Globus pallidus (tissue), 1 donor: ENCODE results near the gene RAB31.

Source experiments
- DNase-seq: peaks from one replicate; pipeline ENCODE4 v3.0.0-alpha.2; 2015; ENCODE audit warnings: low spot score

The RAB31 gene

DNA sequence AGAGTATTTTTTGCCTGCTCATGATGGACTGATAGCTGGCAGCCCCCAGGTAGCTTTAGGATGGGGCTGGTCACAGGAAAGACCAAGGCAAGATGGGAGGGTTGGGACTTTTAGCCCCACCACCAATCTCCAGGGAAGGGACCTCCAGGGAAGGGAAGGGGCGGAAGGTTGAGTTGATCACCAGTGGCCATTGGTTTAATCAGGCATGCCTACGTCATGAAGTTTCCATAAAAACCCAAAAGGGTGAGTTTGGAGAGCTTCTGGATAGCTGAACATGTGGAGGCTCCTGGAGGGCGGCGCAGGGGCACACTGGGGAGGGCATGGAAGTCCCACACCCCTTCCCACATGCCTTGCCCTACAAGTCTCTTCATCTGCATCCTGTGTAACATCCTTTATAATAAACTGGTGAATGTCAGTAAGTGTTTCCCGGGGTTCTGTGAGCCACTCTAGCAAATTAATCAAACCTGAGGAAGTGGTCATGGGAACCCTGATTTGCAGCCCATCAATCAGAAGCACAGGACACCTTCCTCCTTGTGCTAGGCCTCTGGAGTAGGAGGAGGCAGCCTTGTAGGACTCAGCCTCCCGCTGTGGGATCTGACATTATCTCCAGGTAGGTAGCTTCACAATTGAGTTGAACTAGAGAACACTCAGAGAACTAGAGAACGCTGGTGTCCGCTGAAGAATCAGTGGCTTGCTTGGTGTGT is 30.3 kb downstream of the RAB31 start:
- DNase-seq, result no peak

DNA sequence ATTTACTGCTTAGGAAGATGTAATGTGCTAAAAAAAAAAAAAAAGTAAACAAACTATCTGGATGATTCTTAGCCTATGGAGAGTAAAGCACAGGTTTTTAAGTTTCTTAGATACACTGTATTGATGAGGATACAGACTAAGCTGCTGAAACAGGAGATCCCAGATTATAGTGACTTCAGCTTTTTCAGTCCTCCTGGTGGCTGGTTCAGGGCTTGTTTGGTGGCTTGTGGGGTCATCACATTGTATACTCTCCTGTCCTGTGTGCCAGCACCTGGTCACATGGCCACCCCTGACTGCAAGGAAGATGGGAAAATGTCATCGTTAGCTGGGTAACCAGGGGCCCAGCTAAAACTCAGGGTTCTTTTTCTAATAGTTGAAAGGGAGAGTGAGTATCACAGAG is 31.4 kb downstream of the RAB31 start:
- DNase-seq, result no peak

DNA sequence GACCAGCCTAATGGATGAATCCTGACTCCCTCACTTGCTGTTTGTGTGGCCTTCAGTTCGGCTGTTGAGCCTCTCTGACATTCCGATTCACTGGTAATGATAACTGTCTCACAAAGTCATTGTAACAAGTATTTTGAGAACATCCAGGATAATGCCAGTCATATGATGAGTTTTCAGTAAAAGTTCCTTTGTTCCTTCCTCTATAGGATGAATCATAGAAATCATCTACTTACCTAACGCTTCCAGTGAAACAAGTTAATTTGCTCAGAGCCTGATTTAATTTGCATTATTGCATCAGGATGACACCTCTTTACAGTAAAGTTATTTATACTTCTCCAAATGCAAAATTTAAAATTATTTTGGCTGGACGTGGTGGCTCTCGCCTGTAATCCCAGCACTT is 32.0 kb downstream of the RAB31 start:
- DNase-seq, result no peak

DNA sequence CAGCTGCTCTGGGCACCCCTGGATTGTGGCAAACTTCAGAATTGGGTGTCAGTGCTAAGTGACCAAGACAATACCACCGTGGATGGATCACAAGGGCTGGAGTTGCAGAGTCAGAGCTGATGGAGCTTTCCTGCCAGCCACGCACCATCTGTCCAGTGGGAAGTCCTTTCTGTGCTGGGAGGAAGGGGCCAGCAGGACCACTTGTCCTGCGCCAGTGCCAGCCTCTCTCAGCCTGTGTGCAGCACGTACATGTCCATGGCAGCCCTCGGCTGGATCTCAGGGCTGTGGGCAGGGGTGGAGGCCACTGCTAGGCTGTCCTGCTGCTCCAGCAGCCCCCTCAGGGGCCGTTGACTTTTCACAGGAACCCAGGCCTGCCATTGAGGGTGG is 33.3 kb downstream of the RAB31 start:
- no peak for DNase-seq

DNA sequence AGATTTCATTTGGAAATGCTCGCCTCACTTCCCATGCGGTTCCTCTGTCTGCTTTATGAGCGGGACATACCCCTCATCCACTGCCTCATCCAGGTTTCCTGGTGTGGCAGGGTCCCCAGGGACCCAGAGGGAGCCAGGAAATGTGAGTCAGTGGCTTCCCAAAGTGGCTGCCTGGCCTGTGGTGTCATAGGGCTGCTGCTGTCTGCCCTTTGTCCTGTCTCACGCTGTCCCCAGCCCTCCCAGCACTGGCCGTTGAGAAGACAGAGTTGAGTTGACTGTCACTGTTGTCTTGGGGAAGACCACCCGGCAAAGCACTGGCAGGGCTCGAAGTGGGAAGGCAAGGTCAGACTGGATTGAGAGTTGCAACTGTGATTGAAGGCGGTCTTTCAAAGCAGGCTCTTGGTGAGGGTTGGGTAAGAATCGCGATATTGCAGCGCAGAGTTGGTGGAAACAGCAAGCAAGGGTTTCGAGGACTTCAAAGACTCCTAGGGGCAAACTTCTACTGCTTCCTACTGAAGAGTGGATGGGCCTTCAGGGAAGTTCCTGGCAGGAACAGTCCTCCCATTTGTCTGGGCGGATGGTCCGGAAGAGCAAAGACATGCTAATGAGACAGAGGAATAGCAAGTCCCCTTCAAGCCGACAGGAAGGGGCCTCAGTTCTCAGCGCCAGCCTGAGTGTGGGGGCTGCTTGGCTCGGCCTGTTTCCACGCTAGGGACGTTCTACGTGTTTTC is 33.9 kb downstream of the RAB31 start:
- no peak for DNase-seq

DNA sequence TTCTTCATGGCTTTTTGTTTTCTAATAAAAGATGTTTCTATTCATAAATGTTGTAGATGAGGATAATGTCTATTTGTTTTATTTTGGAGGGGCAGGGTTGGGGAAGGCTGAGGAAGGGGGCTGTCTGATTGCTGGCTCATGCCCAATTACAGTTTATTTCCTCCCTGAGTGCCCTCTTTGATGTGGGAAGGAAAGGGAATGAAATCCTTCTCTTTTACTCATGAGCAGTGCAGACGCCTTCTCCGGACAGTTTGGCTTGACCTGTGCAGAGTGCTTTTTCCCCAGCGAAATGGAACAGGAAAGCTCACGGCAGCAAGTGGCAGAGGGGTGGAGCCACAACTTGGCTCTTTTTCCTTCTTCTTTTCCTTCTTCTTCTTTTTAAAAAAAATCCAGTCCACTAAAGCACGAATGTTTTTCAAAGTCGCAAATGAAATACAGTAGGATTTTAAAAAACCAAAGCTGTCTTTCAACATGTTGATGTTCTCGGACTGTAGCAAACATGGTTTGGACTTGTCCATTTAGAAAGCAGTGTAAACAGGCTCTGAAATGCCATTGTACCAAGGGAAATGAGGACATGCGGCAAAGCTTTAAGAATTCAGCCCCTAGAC is 34.5 kb downstream of the RAB31 start:
- DNase-seq, result peak; percentile 46

DNA sequence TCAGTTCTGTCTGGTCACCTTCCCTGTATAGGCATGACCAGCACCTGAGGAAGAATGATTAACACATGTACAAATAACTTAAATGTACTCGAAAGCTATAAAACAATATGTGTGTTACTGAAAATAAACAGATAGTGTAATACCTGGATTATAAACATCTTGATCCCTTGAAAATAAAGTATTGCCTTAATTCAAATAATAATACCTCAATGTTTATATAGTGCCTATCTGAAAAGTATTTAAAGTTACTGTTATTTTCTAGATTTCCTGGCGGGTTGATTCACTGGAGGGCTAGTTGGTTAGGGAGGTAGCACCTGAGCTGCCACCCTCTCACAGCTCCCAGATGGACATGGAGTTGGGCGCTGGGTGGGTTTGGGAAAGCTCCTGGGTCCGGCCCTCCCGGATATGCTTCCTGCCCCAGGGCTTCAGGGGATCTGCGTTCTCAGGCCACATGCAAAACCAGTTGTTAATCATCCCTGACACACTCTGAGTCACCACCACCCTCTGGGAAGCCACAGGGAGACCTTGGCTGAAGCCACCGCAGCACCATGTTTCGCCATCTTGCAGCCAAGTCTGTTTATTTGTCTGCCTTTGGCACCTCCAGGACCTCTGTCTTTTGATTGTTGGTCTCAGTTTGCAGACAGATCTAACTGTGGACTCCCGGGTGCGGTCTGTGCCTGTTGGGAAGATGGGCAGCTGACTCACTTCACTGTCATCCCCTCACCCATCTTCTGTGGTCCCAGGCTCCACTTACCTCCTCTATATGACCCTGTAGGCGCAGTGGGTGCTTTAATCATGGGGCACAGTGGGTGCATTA is 35.3 kb downstream of the RAB31 start:
- DNase-seq, result no peak

DNA sequence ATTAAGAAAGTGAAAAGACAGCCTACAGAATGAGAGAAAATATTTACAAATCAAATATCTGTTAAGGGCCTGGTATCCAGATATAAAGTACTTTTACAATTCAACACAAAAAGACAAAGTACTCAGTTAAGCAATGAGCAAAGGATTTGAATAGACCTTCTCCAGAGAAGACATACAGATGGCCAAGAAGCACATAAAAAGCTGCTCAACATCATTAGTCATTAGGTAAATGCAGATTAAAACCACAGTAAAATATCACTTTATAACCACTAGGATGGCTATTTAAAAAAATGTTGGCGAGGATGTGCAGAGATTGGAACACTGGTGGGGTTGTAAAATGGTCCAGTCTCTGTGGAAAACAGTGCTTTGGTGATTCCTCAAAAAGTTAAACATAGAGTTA is 38.9 kb downstream of the RAB31 start:
- DNase-seq, result no peak

DNA sequence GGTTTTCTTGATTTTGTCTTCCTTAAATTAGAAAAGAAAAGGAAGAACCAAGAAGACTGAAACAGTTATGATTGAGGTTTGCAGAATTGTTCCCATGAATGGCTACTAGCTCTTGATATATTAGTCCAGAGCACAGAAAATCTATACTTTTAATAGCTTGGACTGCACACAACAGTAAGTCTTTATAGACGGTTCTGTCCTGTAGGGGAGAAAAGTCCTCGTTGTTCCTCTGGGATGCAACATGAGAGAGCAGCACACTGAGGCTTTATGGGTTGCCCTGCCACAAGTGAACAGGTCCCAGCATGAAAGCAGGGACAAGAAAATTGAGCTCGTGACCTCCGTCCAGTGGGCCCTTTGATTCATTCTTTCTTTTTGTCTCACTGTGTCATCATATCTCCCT is 41.5 kb downstream of the RAB31 start:
- no peak for DNase-seq

DNA sequence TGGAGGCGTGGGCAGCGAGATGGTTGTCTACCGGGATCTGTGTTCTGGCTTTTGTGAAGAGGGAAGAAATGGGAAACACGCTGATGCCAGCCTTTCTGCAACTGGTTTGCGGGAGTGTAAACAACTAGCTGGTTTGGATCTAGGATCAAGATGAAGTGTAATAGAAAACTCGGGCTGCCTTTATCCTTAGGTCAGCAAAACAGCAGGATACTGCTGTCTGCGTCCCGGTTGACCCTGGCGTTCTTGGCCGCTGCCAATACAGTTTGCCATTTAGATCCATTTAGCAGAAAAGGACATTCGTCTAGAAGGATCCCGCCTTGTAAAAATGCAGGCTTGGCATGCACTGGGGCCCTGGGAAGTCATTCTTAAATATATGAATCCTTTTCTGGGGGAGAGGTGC is 42.0 kb downstream of the RAB31 start:
- no peak for DNase-seq

DNA sequence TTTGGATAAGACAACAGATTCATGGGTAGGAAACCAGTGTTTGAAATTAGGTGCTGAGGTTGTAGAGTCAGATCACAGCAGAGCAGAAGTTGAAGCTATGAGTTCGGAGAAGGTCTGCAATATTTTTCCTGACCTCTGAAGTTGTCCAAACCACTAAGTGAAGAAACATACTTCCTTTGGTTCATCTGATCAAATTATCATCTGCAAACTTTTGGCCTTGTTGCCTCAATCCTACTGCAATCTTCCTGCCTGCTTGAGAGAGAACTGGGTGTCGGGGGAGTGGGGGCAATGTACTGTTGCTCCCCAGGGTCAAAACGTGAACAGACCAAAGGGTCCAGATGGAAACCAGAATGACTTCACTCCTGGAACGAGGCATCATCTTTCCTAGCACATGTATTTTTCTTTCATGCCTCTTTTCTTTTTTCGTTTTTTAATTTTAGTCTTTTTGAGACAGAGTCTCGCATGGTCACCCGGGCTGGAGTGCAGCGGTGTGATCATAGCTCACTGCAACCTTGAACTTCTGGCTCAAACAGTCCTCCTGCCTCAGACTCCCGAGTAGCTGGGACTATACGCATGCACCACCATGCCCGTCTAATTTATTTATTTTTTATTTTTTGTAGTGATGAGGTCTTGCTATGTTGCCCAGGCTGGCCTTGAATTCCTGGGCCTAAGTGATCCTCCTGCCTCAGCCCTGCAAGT is 42.7 kb downstream of the RAB31 start:
- DNase-seq, result no peak

DNA sequence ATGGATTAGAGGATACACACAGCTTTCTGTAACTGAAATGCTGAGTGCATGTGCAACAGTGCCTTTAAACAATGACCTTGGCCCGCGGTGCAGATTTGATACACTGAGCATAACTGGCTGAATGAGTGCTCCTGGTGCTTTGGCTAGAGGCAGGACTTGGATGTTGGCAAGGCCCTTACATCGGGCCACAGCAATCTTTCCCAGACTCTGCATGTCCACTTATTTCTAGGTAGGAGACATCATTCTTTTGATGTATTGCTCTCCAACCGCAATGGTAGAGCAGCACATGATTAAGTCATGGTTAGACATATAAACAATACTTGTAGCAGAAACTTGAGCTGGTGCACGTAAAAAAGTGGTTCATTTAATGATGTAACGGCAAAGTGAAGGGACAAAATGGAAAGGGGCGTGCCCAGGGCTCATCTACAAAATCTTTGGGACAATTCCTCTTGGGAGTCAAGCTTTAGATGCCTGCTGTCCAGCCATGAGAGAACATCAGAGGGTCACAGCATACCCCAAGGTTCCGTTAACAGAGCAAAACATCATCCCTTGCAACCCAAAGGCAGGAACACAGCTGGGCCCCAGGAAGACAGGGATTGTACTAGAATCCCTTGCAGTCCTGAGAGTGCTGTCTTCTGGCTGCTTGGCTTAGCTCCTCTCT is 43.4 kb downstream of the RAB31 start:
- no peak for DNase-seq

DNA sequence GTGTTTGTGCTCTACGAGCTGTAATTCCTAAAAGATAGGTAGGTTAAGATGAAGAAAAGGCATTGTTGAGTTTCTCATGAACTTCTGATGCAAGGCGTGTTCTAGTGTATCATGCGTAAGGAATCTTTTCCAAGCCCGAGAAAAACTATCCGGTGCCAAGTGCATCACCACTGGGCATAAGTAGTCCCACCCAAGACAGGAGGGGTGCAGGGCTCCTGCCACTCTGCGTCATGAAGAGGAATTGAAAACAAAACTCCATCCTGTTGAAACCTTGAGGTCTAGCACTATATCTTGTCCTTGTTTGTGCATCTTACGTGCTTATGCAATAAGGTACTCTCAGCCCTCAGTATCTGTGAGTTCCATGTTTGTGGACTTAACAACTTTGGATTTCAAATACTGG is 45.7 kb downstream of the RAB31 start:
- DNase-seq, result no peak

DNA sequence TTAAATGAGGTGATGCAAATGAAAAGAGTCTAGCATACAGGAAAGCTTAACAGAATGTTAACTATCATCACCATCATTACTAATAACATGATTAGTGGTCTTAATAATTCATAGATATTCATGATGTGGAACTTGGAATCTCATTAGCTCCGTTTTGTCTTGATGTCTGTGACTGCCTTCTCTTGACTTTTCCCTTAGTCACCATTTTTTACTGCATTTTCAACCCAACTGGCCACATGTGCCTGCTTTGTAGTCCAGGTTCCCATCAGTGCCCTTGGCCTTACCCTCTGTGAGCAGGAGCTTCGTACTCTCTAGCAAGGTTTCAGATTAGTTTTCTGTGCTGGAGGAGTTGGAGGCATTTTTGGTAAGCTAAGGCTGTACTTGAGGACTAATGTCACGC is 47.0 kb downstream of the RAB31 start:
- no peak for DNase-seq

DNA sequence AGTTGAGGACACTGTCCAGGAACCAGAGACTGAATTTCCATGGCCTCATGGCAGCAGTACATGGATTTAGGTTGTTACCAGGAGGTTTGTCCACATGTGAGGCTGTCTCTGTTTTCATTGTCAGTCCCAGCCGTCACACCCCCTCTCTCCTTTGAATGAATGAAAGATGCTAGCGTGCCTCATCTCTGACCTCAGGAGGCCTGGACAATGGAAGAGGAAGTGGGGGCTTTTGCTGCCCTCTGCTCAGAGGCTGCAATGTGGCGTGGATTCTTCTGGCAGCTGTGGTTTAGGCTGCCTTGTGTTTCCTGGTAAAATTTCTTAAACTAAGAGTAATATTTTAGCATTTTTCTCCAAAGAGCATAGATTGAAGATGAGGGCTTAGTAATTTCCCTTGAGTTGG is 47.5 kb downstream of the RAB31 start:
- no peak for DNase-seq

DNA sequence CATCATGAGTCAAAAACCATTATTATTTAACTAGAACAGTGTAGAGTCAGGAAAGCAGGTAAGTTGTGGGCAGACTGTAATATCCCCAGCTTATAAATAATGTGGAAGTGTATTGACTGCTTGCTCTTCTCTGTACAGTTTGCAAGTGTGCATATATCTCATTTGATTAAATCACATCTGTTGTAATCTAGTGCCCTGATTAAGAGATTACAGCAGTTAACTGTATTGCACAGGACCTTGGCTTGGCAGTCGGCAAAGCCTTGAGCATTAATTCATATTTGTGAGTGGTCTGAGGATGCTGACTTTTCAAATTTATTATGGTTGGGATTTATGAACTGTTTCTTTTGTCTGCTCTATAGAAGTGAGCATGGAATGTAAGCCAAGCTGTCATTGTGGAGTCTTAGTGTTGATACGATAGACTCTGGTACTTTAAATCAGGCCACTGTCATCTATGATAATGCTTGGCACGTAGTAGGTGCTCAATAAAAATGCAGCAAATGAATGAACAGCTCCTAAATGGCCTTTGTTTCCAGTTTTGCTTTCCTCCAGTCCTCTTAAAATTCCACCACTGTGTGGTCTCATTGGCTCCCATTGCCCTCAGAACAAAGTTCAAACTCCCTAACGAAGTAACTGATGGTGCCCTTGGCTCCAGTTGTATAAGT is 48.3 kb downstream of the RAB31 start:
- DNase-seq, result no peak

DNA sequence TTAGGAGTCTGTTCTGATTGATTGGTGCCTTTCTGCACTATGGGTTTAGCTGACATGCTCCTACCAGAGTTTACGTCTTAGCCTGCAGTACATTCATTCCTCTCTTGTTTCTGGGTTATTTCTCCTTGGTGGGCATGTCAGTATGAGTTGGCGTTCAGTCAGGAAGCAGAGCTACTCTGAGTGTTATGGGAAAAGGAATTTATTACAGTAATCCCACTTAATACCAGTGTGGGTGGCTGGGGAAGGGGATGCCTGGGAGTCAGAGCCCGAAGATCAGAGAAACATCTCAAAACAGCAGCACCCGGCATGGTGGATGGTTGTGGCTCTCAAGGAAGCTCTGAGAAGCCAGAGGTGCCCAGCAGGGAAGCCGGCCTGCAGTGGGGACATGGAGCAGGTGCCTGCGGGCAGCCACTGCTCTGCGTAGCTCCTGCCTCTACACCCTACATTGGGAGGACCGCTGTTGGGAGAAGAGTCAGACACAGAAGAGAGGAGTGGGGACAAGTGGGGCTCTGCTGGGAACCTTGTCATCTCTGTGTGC is 48.9 kb downstream of the RAB31 start:
- DNase-seq, result no peak

DNA sequence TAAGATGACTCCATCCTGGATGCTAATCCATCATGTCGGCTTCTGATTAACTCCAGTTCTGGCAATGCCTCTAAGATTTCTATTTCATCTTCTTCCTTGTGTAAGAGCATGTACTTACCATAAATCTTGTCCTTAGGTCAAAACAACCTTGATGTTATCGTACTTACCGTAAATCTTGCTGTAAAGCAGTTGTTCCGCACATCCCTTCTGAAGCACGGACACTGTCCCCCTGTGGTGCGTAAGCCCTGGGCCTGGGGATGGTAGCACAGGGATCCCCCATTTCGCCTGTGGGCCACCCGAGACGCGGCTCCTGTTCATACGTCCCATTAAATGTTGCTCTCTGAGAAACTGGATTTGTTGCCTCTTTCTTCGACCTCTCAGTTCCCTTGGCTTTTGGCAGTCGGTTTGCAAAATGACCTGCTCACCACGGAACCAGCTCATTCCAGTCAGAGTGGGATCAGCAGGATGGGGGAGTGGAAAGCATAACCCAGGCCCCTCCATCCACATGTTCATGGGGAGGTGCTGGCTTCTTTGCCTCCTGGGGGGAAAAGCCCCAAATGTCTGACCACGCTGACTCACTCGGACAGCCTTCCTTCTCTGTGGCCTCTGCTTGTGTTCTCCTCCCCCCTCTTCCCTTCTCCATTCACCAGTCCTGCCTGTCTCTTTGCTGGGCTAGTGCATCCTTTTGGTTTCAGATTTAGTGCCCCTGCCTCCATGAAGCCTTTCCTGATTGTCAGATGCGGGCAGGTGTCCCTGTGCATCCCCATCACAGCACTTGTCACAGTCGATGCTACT is 49.9 kb downstream of the RAB31 start:
- no peak for DNase-seq

DNA sequence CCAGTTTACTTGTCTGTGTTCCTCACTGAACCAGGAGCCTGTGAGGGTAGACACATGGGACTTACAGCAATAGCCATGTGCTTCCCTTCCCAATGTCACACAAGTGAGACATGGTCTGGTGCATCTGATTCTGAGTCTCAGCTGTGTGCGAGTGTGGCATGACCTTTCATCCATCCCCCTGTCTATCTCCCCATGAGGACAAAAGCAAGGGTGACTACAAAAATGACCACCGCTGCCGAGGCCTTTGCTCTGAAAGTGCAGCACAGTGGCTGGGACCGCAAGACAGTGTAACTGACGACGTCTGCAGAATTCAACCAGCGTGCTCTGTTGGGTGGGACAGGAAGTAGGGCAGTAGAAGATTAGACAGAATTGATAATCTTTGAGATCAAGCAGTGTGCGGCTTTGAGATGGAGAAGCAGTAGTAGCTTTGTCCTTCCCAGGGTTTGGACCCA is 50.5 kb downstream of the RAB31 start:
- DNase-seq, result no peak

DNA sequence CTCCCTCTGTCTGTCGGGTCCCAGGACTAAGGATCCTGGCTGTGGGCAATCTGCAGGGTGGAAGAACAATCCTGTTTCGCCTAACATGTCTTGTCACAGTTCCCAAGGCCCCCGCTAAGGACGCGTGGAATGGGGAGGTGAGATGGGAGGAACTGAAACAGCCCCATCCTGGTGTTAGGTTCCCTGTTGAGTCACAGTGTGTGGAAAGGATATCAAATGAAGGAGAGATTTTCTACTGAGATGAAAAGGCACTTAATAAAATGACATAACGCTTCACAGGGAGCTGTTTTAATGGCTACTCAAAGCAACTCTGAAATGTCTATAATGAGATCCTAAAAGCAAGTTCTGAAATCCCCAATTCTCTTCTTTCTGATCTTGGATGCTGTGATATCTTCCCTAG is 52.5 kb downstream of the RAB31 start:
- DNase-seq, result no peak
